DND-41 (cell line): ENCODE results near the gene HBA2.
"Not testable (repeated sequence)": the region's sequence is repeated elsewhere in the genome, so short reads cannot be mapped to it uniquely, and the experiment has no call there.

ENCODE experiments used
- ATAC-seq: fragments of 200-7000 bp; cut with Tn5 transposase; 3 replicates; pipeline ENCODE4 v1.9.1; 2021; ENCODE audit warnings: low read depth; ENCODE audit not compliant: insufficient read depth
- DNase-seq: peaks from one replicate; pipeline ENCODE4 v3.0.0-alpha.2; 2020
- H2AFZ ChIP-seq: 2 replicates; pipeline ENCODE4 v1.6.0; 2012; ENCODE audit warnings: low read depth, low read length
- H3K27ac ChIP-seq: 2 replicates; pipeline ENCODE4 v1.5.1; 2012; ENCODE audit warnings: low read length, inconsistent platforms
- H3K27me3 ChIP-seq: fragments of 200-600 bp; sonication (generic); 2 replicates; pipeline ENCODE4 v1.6.0; 2012; ENCODE audit warnings: low read length, mild to moderate bottlenecking, inconsistent platforms; ENCODE audit not compliant: insufficient read depth, poor library complexity
- H3K36me3 ChIP-seq: 2 replicates; pipeline ENCODE4 v1.5.1; 2012; ENCODE audit warnings: low read length, inconsistent platforms; ENCODE audit not compliant: insufficient read depth
- H3K4me1 ChIP-seq: 2 replicates; pipeline ENCODE4 v1.5.1; 2012; ENCODE audit warnings: mild to moderate bottlenecking, low read length; ENCODE audit not compliant: insufficient read depth
- H3K4me2 ChIP-seq: 2 replicates; pipeline ENCODE4 v1.6.0; 2012; ENCODE audit warnings: mild to moderate bottlenecking, moderate library complexity, low read length, inconsistent platforms; ENCODE audit not compliant: insufficient read depth
- H3K4me3 ChIP-seq, 2 experiments: fragments of 200-600 bp in 1 of 2; shearing (Covaris generic) in 1 of 2; 2 replicates each; pipeline ENCODE4 v1.5.1; 2012 to 2016; ENCODE audit warnings: inconsistent platforms in 2 of 2, low read length in 2 of 2, mild to moderate bottlenecking in 2 of 2, low read depth in 1 of 2, moderate library complexity in 1 of 2
- H3K79me2 ChIP-seq: 2 replicates; pipeline ENCODE4 v1.6.0; 2012; ENCODE audit warnings: low read length, inconsistent platforms; ENCODE audit not compliant: insufficient read depth
- H3K9ac ChIP-seq: 2 replicates; pipeline ENCODE4 v1.6.0; 2012; ENCODE audit warnings: low read depth, mild to moderate bottlenecking, inconsistent platforms, low read length, moderate library complexity
- H3K9me3 ChIP-seq: 2 replicates; pipeline ENCODE4 v1.5.1; 2012; ENCODE audit warnings: low read length, moderate library complexity, mild to moderate bottlenecking, inconsistent platforms; ENCODE audit not compliant: insufficient read depth, severe bottlenecking
- H4K20me1 ChIP-seq: 2 replicates; pipeline ENCODE4 v1.6.0; 2012; ENCODE audit warnings: low read length; ENCODE audit not compliant: insufficient read depth
- EZH2 ChIP-seq: IDR thresholded peaks from 3 replicates; pipeline ENCODE4 v1.6.1; 2012; ENCODE audit warnings: borderline replicate concordance, low read depth, mild to moderate bottlenecking, moderate library complexity, low read length, inconsistent platforms; ENCODE audit not compliant: severe bottlenecking
- TF ChIP-seq, protein P1 (sequence below): IDR thresholded peaks from 2 replicates; pipeline ENCODE4 v1.5.1; 2012; ENCODE audit warnings: borderline replicate concordance, low read length, moderate library complexity, mild to moderate bottlenecking; ENCODE audit not compliant: poor library complexity, severe bottlenecking; ENCODE audit errors: extremely low read depth

Gene HBA2

GRCh38 chr16:193441-193840 lies 20.8 kb downstream of the HBA2 start:
- Histone ChIP-seq H3K9me3 (no peaks in the 10 kb centered on the region), H2AFZ (no peak overlapping the region), H3K4me2 (no peak overlapping the region), H3K4me1 (no peaks in the 10 kb centered on the region), H3K27ac (no peak overlapping the region), H3K36me3 (peaks cover 100% of the 10 kb centered on the region), H3K9ac (no peak overlapping the region), H3K27me3 (no peaks in the 10 kb centered on the region), H4K20me1 (peaks cover 42% of the 10 kb centered on the region), H3K4me3 (no peak overlapping the region), H3K79me2 (peaks cover 15% of the 10 kb centered on the region; the same call in 1 of the 2 replicates)
- DNase-seq (no peak), ATAC-seq (no peak)
- TF ChIP-seq, protein P1, sequence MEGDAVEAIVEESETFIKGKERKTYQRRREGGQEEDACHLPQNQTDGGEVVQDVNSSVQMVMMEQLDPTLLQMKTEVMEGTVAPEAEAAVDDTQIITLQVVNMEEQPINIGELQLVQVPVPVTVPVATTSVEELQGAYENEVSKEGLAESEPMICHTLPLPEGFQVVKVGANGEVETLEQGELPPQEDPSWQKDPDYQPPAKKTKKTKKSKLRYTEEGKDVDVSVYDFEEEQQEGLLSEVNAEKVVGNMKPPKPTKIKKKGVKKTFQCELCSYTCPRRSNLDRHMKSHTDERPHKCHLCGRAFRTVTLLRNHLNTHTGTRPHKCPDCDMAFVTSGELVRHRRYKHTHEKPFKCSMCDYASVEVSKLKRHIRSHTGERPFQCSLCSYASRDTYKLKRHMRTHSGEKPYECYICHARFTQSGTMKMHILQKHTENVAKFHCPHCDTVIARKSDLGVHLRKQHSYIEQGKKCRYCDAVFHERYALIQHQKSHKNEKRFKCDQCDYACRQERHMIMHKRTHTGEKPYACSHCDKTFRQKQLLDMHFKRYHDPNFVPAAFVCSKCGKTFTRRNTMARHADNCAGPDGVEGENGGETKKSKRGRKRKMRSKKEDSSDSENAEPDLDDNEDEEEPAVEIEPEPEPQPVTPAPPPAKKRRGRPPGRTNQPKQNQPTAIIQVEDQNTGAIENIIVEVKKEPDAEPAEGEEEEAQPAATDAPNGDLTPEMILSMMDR, result no peak
- no peak for TF ChIP-seq EZH2

GRCh38 chr16:194516-194915 lies 21.8 kb downstream of the HBA2 start:
- Histone ChIP-seq H3K36me3 (peaks cover 100% of the 10 kb centered on the region), H2AFZ (no peak overlapping the region), H4K20me1 (peaks cover 37% of the 10 kb centered on the region), H3K4me3 (no peak overlapping the region), H3K27ac (no peak overlapping the region), H3K9me3 (no peaks in the 10 kb centered on the region), H3K4me1 (no peaks in the 10 kb centered on the region), H3K9ac (no peak overlapping the region), H3K4me2 (no peak overlapping the region), H3K79me2 (peaks cover 17% of the 10 kb centered on the region; the same call in 1 of the 2 replicates), H3K27me3 (no peaks in the 10 kb centered on the region)
- ATAC-seq (no peak), DNase-seq (no peak)
- TF ChIP-seq, protein P1, result no peak
- TF ChIP-seq EZH2, result no peak

DNA sequence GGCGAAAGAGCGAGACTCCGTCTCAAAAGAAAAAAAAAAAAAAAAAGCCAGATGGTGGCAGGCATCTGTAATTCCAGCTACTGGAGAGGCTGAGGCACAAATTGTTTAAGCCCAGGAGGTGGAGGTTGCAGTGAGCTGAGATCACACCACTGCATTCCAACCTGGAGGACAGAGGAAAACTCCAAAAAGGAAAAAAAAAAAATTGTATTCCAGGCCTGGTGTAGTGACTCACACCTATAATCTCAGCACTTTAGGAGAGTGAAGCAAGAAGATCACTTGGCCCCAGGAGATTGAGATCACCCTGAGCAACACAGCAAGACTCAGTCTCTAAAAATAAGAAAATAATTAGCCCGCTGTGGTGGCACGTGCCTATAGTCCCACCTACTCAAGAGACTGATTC lies 27.7 kb downstream of the HBA2 start:
- ATAC-seq, result no peak
- Histone ChIP-seq H3K27me3 (no peaks in the 10 kb centered on the region), H4K20me1 (peaks cover 15% of the 10 kb centered on the region; the same call in 1 of the 2 replicates), H3K4me1 (no peaks in the 10 kb centered on the region), H3K36me3 (peaks cover 94% of the 10 kb centered on the region), H3K4me2 (no peak overlapping the region), H3K9ac (no peak overlapping the region), H3K27ac (no peak overlapping the region), H2AFZ (no peak overlapping the region), H3K79me2 (peaks cover 31% of the 10 kb centered on the region; the same call in 1 of the 2 replicates), H3K4me3 (no peak overlapping the region), H3K9me3 (no peaks in the 10 kb centered on the region)
- TF ChIP-seq EZH2, result no peak
- TF ChIP-seq, protein P1, result no peak
- DNase-seq, result no peak

DNA sequence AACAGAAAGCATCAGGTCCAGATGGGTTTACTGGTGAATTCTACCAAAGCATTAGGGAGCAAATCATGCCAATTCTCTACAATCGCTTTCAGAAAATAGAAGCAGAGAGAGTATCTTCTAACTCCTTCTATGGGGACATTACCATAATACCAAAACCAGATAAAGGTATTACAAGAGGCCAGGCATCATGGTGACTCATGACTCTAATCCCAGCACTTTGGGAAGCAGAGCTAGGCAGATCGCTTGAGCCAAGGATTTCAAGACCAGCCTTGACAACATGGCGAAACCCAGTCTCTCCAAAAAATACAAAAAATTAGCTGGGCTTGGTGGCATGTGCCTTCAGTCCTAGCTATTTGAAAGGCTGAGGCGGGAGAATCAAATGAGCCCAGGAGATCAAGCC lies 30.6 kb downstream of the HBA2 start:
- no peak overlapping the region for H3K27ac ChIP-seq
- DNase-seq (no peak), ATAC-seq (no peak)
- no peaks in the 10 kb centered on the region for H3K4me1 ChIP-seq
- TF ChIP-seq, protein P1, result no peak
- no peak for TF ChIP-seq EZH2
- no peak overlapping the region for H2AFZ ChIP-seq
- H3K4me2 ChIP-seq, result no peak overlapping the region
- peaks cover 92% of the 10 kb centered on the region for H3K36me3 ChIP-seq
- no peaks in the 10 kb centered on the region for H3K9me3 ChIP-seq
- no peaks in the 10 kb centered on the region for H3K27me3 ChIP-seq
- H3K9ac ChIP-seq, result no peak overlapping the region
- H3K79me2 ChIP-seq, result peaks cover 30% of the 10 kb centered on the region; the same call in 1 of the 2 replicates
- H4K20me1 ChIP-seq, result peaks cover 20% of the 10 kb centered on the region; the same call in 1 of the 2 replicates
- no peak overlapping the region for H3K4me3 ChIP-seq

DNA sequence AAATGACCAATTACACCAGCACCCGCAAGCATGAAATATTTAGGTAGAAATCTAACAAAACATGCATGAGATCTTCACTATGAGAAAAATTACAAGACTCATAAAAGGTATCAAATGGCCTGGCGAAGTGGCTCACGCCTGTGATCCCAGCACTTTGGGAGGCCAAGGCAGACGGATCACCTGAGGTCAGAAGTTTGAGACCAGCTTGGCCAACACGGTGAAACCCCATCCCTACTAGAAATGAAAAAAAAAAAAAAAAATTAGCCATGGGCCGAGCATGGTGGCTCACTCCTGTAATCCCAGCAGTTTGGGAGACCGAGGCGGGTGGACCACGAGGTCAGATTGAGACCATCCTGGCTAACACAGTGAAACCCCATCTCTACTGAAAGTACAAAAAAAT lies 31.4 kb downstream of the HBA2 start:
- H3K79me2 ChIP-seq, result peaks cover 34% of the 10 kb centered on the region; the same call in 1 of the 2 replicates
- peaks cover 22% of the 10 kb centered on the region; the same call in 1 of the 2 replicates for H4K20me1 ChIP-seq
- H3K27ac ChIP-seq, H2AFZ ChIP-seq, H3K4me3 ChIP-seq, DNase-seq, H3K27me3 ChIP-seq, ATAC-seq, H3K4me1 ChIP-seq, H3K4me2 ChIP-seq, H3K9me3 ChIP-seq, H3K9ac ChIP-seq: not testable (repeated sequence)
- H3K36me3 ChIP-seq, result peaks cover 92% of the 10 kb centered on the region
